GM19043 (cell line): ENCODE measurements around the gene NKAIN1.
"Not testable (repeated sequence)": the region's sequence is repeated elsewhere in the genome, so short reads cannot be mapped to it uniquely, and the experiment has no call there.

Experiments used
- ATAC-seq: cut with Tn5 transposase; IDR thresholded peaks from one replicate; pipeline ENCODE4 v1.9.1; 2021; ENCODE audit warnings: low read depth; ENCODE audit not compliant: unreplicated experiment

NKAIN1 gene

DNA sequence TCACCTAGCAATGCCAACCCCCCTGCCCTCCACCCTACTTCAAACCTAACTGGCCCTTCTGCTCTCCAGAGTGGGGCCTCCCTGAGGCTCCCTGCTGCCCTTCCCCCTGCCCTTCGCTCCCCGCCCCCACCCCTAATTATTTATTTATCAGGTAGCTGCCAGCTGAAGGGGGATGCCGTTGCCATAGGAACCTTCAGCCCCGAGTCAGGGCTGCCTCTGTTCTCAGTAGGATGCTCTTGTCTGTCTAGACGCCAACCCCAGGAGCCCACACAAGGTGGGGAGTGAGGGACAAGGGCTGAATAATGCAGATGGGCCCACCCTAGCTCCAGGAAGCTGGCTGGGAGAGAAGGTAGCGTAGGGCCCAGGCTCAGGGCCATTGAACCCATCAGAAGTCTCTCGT, 41.1 kb downstream of the NKAIN1 start:
- no peak for ATAC-seq

DNA sequence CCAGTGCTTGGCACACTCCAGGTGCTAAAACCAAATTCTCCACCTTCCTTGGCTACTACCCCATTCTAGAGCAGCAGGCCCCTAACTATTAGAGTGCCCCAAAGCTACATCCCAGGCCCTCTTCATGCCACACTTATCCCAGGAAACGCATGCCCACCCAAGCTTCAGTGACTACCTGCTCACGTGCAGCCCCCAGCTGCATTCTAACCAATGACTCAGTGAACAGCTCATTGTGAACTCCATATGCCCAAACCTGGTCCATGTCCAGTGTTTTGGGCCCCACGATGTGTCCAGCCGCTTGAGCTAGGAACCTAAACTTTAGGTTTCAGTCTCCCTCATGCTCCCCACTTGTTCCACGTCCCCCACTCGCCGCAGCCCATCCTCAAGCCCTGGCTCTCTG, 41.5 kb downstream of the NKAIN1 start:
- no peak for ATAC-seq

GRCh38 chr1:31196685-31197084, 43.0 kb downstream of the NKAIN1 start:
- no peak for ATAC-seq

GRCh38 chr1:31195267-31195666, 44.4 kb downstream of the NKAIN1 start:
- ATAC-seq = not testable (repeated sequence)

GRCh38 chr1:31193729-31194128, 46.0 kb downstream of the NKAIN1 start:
- ATAC-seq = no peak

DNA sequence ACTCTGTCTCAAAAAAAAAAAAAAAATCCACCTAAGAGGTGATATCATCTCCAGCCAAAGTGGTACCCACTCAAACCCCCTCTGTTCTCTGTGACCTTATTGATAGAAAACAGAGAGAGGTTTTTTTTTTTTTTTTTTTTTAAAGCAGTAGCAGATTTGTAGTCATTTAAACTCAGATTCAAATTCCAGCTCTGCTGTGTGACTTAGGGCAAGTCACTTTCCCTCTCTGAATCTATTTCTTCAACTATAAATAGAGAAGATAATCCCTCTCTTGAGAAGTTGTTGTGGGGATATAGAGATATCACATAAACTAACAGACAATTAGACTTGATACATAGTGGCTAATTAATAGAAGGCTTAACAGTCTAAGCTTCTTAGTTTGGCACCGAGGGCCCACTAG, 48.4 kb downstream of the NKAIN1 start:
- no peak for ATAC-seq

DNA sequence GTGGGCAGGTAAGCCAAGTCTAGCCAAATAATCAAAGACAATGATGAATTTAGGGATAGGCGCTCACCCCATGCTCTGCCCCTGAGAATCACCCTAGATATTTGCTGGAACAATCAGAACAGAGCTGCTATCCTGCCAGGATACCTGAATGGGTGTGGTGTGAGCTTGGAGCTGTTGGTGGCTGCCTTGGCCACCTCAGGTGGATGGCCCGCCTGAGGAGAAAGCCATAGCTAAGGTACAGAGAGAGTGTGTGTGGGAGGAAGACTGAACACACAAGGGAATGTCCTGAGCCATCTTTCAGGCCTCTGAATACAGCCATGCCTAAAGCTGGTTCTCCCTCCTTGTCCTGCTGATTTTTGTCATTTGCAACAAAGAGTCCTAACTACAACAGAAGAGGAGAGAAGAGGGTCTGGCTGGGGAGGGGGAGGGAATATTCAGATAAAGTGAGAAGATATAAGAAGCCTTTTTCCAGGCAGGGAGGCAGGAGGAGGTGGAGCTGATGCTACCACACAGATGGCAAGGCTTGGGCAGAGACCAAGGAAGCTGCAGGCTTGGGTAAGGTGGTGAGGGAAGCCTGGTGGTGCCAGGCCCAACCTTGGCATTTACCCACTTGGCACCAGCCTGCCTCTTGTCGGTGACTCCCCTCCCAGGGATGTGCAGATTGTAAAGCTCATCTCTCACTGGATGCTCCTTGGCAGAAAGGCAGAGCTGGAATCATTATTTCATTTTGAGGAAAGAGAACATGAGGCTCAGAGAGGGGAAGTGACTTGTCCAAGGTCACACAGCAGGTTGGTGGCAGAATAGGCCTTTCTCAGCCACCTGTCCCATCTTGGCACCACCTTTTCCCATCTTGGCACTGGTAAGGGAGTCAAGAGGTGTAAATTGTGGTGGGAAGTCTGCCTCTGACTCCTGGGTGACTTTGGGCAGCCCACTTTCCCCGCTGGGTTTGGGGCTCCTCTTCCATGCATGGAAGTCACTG, 49.7 kb downstream of the NKAIN1 start:
- no peak for ATAC-seq

GRCh38 chr1:31183927-31184554, 55.6 kb downstream of the NKAIN1 start:
- ATAC-seq = no peak

DNA sequence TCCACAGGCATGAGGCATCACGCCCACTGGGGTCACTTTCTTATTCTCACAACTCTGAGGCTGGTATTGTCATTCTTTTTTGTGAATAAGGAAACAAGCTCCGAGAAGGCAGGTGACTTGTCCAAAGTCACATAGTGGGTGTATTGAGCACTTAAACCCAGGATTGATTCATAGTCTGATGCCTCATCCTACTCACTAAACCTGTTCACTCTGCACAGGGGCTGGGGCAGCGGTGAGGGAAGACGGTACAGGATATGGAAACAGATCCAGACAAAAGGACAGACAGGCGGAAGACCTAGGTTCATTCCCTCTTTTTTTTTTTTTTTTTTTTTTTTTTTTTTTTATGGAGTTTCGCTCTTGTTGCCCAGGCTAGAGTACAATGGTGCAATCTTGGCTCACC, 56.6 kb downstream of the NKAIN1 start:
- ATAC-seq = no peak

- no peak for ATAC-seq
These were observed 57.3 kb downstream of the NKAIN1 start for GRCh38 chr1:31182352-31182751.

GRCh38 chr1:31181515-31182343, 58.0 kb downstream of the NKAIN1 start:
- ATAC-seq = no peak

DNA sequence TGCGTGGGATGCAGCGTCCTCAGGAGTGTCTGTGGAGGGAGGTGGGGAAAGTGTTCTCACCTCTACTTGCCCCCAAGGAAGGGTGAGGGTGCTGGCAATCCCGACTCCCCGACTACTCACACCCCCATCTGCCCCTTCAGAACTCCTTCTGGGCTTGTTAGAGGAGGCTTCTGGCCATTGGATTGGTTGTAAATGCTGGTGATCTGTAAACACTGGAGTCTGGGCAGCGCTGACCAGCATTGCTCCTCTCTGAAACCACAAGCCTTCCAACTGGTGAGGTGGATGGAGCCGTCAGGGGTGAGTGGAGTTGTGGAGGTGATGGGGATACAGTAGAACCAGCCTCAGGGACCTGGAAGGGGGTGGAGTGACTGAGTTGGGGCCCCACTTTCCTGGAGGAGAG, 59.3 kb downstream of the NKAIN1 start:
- ATAC-seq = no peak

DNA sequence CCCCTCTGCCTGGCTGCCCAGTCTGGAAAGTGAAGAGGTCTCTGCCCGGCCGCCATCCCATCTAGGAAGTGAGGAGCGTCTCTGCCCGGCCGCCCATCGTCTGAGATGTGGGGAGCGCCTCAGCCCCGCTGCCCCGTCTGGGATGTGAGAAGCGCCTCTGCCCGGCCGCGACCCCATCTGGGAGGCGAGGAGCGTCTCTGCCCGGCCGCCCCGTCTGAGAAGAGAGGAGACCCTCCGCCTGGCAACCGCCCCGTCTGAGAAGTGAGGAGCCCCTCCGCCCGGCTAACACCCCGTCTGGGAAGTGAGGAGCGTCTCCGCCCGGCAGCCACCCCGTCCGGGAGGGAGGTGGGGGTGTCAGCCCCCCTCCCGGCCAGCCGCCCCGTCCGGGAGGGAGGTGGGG, 63.4 kb downstream of the NKAIN1 start:
- ATAC-seq = not testable (repeated sequence)

- no peak for ATAC-seq
These were observed 69.3 kb downstream of the NKAIN1 start for GRCh38 chr1:31170486-31170735.

GRCh38 chr1:31166462-31166861, 73.2 kb downstream of the NKAIN1 start:
- ATAC-seq = no peak

GRCh38 chr1:31164291-31164690, 75.4 kb downstream of the NKAIN1 start:
- no peak for ATAC-seq

DNA sequence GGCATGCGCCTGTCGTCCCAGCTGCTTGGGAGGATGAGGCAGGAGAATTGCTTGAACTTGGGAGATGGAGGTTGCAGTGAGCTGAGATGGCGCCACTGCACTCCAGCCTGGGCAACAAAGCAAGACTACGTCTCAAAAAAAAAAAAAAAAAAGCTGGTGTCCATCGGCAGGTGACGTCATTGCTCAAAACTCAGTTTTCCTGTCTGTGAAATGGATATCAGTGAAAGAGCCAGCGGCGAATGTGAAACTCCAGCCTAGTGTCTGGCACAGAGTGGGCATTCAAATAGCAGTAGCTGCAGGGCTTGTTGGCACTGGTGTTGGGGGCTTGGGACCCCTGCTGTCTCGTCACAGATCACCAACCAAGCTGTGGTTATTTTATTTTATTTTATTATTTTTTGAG, 75.8 kb downstream of the NKAIN1 start:
- no peak for ATAC-seq

DNA sequence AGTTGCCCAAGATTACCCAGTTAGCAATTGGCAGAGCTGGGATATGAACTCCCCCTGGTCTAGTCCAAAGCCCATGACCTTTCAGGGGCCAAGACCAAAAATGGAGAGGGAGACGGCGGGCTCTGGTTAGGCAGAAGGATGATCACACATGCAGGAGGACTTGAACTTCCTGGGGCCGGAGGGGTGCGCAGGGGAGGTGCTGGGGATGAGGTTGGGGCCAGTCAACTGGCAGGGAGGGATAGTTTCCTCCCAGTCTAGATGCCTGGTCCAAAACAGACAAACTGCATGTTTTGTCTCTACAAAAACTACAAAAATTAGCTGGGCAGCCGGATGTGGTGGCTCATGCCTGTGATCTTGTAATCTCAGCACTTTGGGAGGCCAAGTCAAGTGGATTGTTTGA, 78.1 kb downstream of the NKAIN1 start:
- ATAC-seq = no peak

- no peak for ATAC-seq
These were observed 79.6 kb downstream of the NKAIN1 start for GRCh38 chr1:31159869-31160611.

GRCh38 chr1:31159323-31159722, 80.4 kb downstream of the NKAIN1 start:
- ATAC-seq = no peak
